Gastrocnemius medialis (tissue), 4 donors: ENCODE results near the gene TEX14.

Source experiments
- POLR2A ChIP-seq, 2 donors: fragments of 450-650 bp; IDR thresholded peaks; one replicate each; pipeline ENCODE4 v1.6.1; 2017; ENCODE audit warnings: antibody characterized with exemption in 2 of 2, mild to moderate bottlenecking in 2 of 2, moderate library complexity in 2 of 2
- TF ChIP-seq, protein P1 (sequence below), 5 experiments: fragments of 450-650 bp in 3 of 5; fragments of 200-600 bp in 2 of 5; sonication (generic) in 2 of 5; IDR thresholded peaks in 4 of 5; conservative IDR thresholded peaks in 1 of 5; 1 replicate in 4 of 5; 2 replicates in 1 of 5; pipeline ENCODE4 v1.5.1; 2016 to 2019; ENCODE audit warnings: antibody characterized with exemption in 5 of 5, mild to moderate bottlenecking in 3 of 5, moderate library complexity in 3 of 5

DNA sequence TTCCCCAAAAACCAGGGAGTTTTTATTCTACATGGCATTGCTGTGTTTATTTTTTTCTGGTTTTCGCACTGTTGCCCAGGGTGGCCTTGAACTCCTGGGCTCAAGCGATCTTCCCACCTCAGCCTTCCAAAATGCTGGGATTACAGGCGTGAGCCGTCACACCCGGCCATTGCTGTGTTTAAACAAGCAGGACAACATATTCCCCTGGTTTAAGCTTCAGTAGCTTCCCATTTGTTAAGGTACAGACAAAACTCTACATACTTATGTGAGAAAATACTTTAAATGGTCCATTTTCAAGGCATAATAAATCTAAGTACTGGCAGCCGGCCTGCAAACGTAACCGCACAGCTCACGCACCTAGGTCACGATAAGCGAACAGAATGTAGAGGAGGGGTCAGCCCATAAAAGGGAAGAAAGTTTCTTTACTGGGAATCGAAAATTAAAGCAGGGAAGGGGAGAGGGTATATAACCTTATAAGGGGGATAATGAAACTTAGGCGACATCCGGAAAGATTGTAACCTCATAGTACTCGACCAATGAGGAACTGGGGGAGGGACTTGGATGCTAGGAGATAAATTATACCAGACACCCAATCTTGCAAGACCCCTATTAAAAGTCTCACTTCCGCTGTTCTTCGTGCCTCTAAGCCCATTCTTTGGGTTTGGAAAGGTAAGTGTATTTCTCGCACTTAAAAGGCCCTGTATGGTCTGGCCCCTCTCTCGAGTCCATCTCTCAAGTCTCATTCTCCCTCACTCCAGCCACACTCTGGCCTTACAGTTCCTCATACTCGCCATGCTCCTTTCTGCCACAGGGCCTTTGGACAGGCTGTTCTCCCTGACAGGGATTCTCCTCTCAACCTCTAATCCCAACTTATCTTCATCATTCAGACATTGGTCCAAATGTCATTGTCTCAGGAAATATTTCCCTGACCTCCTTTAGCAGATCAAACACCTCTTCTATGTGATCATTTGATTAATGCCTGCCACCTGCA, 59.2 kb downstream of the TEX14 start:
- TF ChIP-seq, protein P1, sequence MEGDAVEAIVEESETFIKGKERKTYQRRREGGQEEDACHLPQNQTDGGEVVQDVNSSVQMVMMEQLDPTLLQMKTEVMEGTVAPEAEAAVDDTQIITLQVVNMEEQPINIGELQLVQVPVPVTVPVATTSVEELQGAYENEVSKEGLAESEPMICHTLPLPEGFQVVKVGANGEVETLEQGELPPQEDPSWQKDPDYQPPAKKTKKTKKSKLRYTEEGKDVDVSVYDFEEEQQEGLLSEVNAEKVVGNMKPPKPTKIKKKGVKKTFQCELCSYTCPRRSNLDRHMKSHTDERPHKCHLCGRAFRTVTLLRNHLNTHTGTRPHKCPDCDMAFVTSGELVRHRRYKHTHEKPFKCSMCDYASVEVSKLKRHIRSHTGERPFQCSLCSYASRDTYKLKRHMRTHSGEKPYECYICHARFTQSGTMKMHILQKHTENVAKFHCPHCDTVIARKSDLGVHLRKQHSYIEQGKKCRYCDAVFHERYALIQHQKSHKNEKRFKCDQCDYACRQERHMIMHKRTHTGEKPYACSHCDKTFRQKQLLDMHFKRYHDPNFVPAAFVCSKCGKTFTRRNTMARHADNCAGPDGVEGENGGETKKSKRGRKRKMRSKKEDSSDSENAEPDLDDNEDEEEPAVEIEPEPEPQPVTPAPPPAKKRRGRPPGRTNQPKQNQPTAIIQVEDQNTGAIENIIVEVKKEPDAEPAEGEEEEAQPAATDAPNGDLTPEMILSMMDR (IDR thresholded peaks at IDR 0.05 in 4 of 5, conservative IDR thresholded peaks at IDR 0.05 in 1 of 5) = no peak
- TF ChIP-seq POLR2A (IDR thresholded peaks at IDR 0.05) = no peak
